ENCODE results near the gene DHX8.

DHX8 gene

GRCh38 chr17:43574896-43575525, 91.2 kb downstream of the DHX8 start:
- no peak for DNase-seq (ENCODE audit: low spot score)
